SHP77 (cell line): ENCODE data around the gene NFE2L2.
"Not testable (repeated sequence)": the region's sequence is repeated elsewhere in the genome, so short reads cannot be mapped to it uniquely, and the experiment has no call there.

Experiments used
- DNase-seq, 2 experiments: peaks; one replicate each; lab custom pipeline; 2025; lab: John Stamatoyannopoulos, UW

Gene NFE2L2

GRCh38 chr2:177193240-177193639 is 71.3 kb downstream of the NFE2L2 start:
- no peak for DNase-seq

DNA sequence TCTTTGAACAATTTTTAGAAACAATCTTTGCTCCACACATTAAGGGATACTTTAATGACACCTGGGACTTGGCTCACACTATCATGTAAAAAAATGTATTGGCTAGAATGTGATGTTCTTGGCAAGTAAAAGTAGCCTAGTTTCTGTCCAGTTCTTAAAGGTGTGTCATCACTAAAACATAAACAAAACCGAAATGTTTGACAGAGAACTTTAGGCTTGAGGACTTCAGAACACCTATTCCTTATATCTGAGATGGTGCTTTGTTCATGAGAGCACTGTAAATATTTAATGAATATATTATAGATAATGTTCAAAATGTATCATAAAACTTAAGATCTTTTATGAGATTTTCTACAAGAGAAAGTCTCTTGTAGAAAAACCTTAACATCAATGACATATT is 71.7 kb downstream of the NFE2L2 start:
- DNase-seq: no peak

GRCh38 chr2:177190941-177191340 is 73.6 kb downstream of the NFE2L2 start:
- DNase-seq: no peak

DNA sequence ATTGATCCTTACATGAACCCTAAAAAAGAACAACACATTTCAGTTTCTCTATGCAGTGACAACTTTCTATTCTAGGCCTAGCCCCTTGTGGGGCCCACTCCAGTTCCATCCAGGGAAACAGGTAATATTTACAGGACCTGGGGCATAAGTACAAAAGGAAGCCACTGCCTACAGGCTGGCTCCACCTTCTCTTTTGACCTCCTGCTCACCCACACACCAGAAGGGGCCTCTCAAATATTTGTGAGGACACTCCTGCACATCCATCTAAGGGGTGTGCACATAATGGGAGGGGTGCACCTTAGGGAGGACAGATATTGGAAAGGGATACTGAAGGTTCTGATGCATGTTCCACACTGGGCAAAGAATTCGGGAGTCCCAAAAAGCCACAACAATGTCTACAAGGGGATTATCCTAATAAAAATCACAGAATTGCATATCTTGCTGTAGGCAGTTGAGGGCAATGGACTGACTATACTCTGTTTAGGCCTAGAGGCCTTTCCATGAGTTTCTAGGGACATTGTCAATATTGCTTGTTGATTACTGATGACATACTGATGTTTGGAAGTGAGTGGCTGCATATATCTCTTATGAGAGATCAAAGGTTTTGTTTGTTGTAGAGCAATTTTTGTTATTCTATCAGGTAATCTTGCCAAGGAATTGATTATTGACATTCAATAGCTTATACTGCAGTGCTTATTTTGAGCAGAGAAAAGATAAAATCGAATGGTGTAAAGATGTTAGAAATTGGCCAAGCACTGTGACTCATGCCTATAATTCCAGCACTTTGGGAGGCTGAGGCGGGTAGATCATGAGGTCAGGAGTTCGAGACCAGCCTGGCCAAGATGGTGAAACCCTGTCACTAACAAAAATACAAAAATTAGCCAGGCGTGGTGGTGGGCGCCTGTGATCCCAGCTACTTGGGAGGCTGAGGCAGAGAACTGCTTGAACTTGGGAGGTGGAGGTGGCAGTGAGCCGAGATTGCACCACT is 75.8 kb downstream of the NFE2L2 start:
- no peak for DNase-seq

GRCh38 chr2:177187631-177188312 is 76.8 kb downstream of the NFE2L2 start:
- no peak for DNase-seq

- not testable (repeated sequence) for DNase-seq
Observed at GRCh38 chr2:177186038-177186437, 78.5 kb downstream of the NFE2L2 start.

GRCh38 chr2:177184606-177185005 is 79.9 kb downstream of the NFE2L2 start:
- no peak for DNase-seq

GRCh38 chr2:177183860-177184259 is 80.7 kb downstream of the NFE2L2 start:
- DNase-seq: no peak
